Smooth muscle cell (in vitro differentiated cells): ENCODE measurements around the gene SIK2. TPM values are rescaled to one million over a fixed set of nuclear protein-coding genes. Genes with fewer than 3 reads are reported as not detected.

ENCODE experiments used
- DNase-seq: peaks from one replicate; lab custom pipeline; 2025; ENCODE audit not compliant: unreplicated experiment; lab: John Stamatoyannopoulos, UW
- H2AFZ ChIP-seq: fragments of 200-600 bp; sonication (generic); 2 replicates; pipeline ENCODE4 v1.6.0; 2016; ENCODE audit warnings: antibody characterized with exemption, low read depth, mild to moderate bottlenecking
- H3F3A ChIP-seq: fragments of 200-600 bp; sonication (generic); 2 replicates; pipeline ENCODE4 v1.6.0; 2017; ENCODE audit warnings: antibody characterized with exemption, low read depth
- H3K27ac ChIP-seq: fragments of 200-600 bp; sonication (generic); 2 replicates; pipeline ENCODE4 v1.5.1; 2016; ENCODE audit warnings: low read depth, mild to moderate bottlenecking
- H3K27me3 ChIP-seq: fragments of 200-600 bp; sonication (generic); 2 replicates; pipeline ENCODE4 v1.6.1; 2016; ENCODE audit warnings: low read depth, mild to moderate bottlenecking
- H3K36me3 ChIP-seq: fragments of 200-600 bp; sonication (generic); 2 replicates; pipeline ENCODE4 v1.5.1; 2016; ENCODE audit warnings: low read depth
- H3K4me1 ChIP-seq: fragments of 200-600 bp; sonication (generic); 2 replicates; pipeline ENCODE4 v1.5.1; 2016; ENCODE audit warnings: low read depth
- H3K4me2 ChIP-seq: fragments of 200-600 bp; sonication (generic); 2 replicates; pipeline ENCODE4 v1.6.0; 2016; ENCODE audit warnings: mild to moderate bottlenecking
- H3K4me3 ChIP-seq: fragments of 200-600 bp; sonication (generic); 2 replicates; pipeline ENCODE4 v1.5.1; 2016; ENCODE audit warnings: mild to moderate bottlenecking
- H3K79me2 ChIP-seq: fragments of 200-600 bp; sonication (generic); 2 replicates; pipeline ENCODE4 v1.6.0; 2016; ENCODE audit warnings: low read depth, mild to moderate bottlenecking
- H3K9ac ChIP-seq: fragments of 200-600 bp; sonication (generic); 2 replicates; pipeline ENCODE4 v1.6.0; 2016; ENCODE audit warnings: low read depth
- H3K9me3 ChIP-seq: fragments of 200-600 bp; sonication (generic); replicated peaks from 2 replicates; pipeline ENCODE4 v1.5.1; 2016; ENCODE audit warnings: low read depth
- H4K20me1 ChIP-seq: fragments of 200-600 bp; sonication (generic); 2 replicates; pipeline ENCODE4 v1.6.0; 2016; ENCODE audit warnings: low read depth
- CTCF ChIP-seq: fragments of 200-600 bp; sonication (generic); IDR thresholded peaks from 2 replicates; pipeline ENCODE4 v1.5.1; 2017; ENCODE audit warnings: borderline replicate concordance, mild to moderate bottlenecking, antibody characterized with exemption; ENCODE audit not compliant: insufficient read depth, poor library complexity, severe bottlenecking
- WGBS: methylation state at CpG from one replicate; pipeline ENCODE4 v1.1.7; 2016; ENCODE audit warnings: low lambda C conversion rate; 5-methylcytosine and 5-hydroxymethylcytosine counted together
- polyA plus RNA-seq: library from polyadenylated mRNA; unstranded; fragments of >200 nt; fragmentation: Nextera tagmentation; extraction: Ambion mirVana; gene quantifications from 2 replicates; pipeline ENCODE4 v1.2.1, GENCODE V29; 2016
- total RNA-seq: library from RNA; depleted of rRNA; stranded (reverse); fragments of >200 nt; gene quantifications from 2 replicates; pipeline ENCODE4 v1.2.3, GENCODE V29; 2014

SIK2 gene
- total and polyA plus RNA-seq, 2 experiments from 2014 or later = 1.9 to 14.1 TPM

DNA sequence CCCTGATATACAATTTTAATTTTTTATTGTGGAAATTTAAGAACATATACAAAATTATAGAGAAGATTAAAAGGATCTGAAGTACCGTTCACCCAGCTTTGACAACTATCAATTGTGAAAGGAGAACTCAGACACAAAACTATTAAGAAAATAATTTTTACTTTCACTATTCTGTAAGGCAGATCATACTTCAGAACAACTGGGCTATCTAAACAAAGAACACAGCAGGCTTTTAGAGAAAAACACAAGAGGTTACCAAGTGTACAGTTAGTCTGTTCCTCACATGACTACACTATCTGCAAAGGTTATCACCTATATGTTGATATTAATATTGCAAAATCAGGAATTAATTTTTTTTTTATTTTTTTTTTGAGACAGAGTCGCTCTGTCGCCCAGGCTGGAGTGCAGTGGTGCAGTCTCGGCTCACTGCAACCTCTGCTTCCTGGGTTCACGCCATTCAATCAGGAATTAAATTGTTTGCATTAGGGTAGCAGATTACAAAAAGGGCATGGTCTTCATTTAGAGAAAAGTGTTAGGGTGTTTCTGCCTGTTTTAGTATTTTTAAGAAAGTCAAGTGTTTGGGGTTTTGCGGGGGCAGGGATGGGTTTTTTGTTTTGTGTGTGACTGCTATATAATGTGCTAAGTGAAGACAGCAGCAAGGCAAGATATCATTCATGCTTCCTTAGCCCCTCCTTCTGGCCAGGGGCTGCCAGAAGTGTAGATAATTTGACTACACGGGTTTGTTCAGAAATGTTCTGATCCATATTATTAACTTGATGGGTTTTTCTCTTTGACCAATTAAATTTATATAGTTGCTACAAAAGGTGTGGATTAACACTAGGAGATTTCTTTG is 27.6 kb upstream of the SIK2 start:
- Histone ChIP-seq H3K27me3 (no peaks in the 10 kb centered on the region), H3K36me3 (no peaks in the 10 kb centered on the region), H3K9ac (no peak overlapping the region), H2AFZ (no peak overlapping the region), H4K20me1 (no peaks in the 10 kb centered on the region), H3K4me2 (no peak overlapping the region), H3K4me1 (peaks cover 5% of the 10 kb centered on the region), H3K79me2 (no peaks in the 10 kb centered on the region), H3F3A (no peaks in the 10 kb centered on the region), H3K27ac (no peak overlapping the region), H3K4me3 (no peak overlapping the region), H3K9me3 (no peaks in the 10 kb centered on the region)
- no peak for DNase-seq
- 73% methylated on average over 7 of the region's 7 CpGs for WGBS
- TF ChIP-seq CTCF = no peak

DNA sequence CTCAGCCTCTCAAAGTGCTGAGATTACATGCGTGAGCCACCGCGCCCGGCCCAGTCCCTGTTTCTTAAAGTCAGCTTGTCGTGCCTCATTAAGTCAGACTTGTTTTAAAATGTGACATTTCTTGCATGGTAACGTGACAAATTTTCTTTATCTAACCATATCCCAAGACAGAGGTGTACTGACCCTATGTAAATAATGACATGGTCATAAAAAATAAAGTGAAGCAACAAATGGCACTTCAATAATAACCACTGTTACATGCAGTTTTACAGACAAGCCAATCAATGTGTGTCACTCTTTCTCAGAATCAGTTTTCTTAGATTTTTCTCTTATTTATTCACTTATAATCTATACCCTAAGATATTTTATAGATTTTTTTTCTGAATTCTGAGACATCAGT is 26.5 kb upstream of the SIK2 start:
- no peak overlapping the region for H2AFZ ChIP-seq
- no peak overlapping the region for H3K27ac ChIP-seq
- H3K79me2 ChIP-seq = no peaks in the 10 kb centered on the region
- WGBS = 92% methylated on average over 6 of the region's 6 CpGs
- no peak overlapping the region for H3K9ac ChIP-seq
- no peak overlapping the region for H3K4me2 ChIP-seq
- no peak overlapping the region for H3K4me3 ChIP-seq
- no peaks in the 10 kb centered on the region for H3K9me3 ChIP-seq
- DNase-seq = no peak
- no peak for TF ChIP-seq CTCF
- H3K27me3 ChIP-seq = no peaks in the 10 kb centered on the region
- H3K36me3 ChIP-seq = no peaks in the 10 kb centered on the region
- no peaks in the 10 kb centered on the region for H4K20me1 ChIP-seq
- H3K4me1 ChIP-seq = no peaks in the 10 kb centered on the region
- no peaks in the 10 kb centered on the region for H3F3A ChIP-seq

- no peaks in the 10 kb centered on the region for H3K79me2 ChIP-seq
- TF ChIP-seq CTCF = no peak
- H3K27me3 ChIP-seq = no peaks in the 10 kb centered on the region
- H2AFZ ChIP-seq = no peak overlapping the region
- no peaks in the 10 kb centered on the region for H3K4me1 ChIP-seq
- H3K9me3 ChIP-seq = no peaks in the 10 kb centered on the region
- H3K4me2 ChIP-seq = no peak overlapping the region
- H3K9ac ChIP-seq = no peak overlapping the region
- no peaks in the 10 kb centered on the region for H3F3A ChIP-seq
- H3K4me3 ChIP-seq = no peak overlapping the region
- H4K20me1 ChIP-seq = no peaks in the 10 kb centered on the region
- DNase-seq = no peak
- no peak overlapping the region for H3K27ac ChIP-seq
- WGBS = 92% methylated on average over 4 of the region's 4 CpGs
- no peaks in the 10 kb centered on the region for H3K36me3 ChIP-seq
These were observed 24.4 kb upstream of the SIK2 start for GRCh38 chr11:111577821-111578220.

DNA sequence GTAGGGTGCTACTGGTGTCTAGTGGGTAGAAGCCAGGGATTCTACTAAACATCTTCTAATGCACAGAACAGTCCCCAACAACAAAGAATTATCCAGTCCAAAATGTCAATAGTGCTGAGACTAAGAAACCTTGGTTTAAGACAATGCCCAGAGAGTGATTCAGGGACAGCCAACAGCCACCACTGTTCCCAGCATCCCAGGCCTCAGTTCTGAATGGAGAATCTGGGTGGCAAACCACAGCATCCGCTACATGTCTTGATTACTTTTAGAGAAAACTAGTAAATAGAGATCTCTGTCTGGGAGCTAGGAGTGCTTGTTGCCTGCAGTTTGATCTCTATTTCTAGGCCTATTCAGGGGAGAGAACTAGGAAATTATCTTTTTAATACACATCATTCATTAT is 20.9 kb upstream of the SIK2 start:
- Histone ChIP-seq H3K79me2 (no peaks in the 10 kb centered on the region), H2AFZ (no peak overlapping the region), H3K36me3 (no peaks in the 10 kb centered on the region), H3K4me1 (no peaks in the 10 kb centered on the region), H3K4me3 (no peak overlapping the region), H4K20me1 (no peaks in the 10 kb centered on the region), H3K9ac (no peak overlapping the region), H3K27ac (no peak overlapping the region), H3K9me3 (no peaks in the 10 kb centered on the region), H3F3A (no peaks in the 10 kb centered on the region), H3K4me2 (no peak overlapping the region), H3K27me3 (no peaks in the 10 kb centered on the region)
- no peak for DNase-seq
- TF ChIP-seq CTCF = no peak
- WGBS = 91% methylated on average over 1 of the region's 1 CpG
